Lower leg skin (tissue), 4 donors: ENCODE measurements around the gene PCSK5. TPM values are rescaled to one million over a fixed set of nuclear protein-coding genes. Genes with fewer than 3 reads are reported as not detected.
"Not testable (repeated sequence)": the region's sequence is repeated elsewhere in the genome, so short reads cannot be mapped to it uniquely, and the experiment has no call there.

ENCODE experiments used
- DNase-seq, 2 donors: peaks; one replicate each; pipeline ENCODE4 v3.0.0-alpha.2; 2019; ENCODE audit warnings: low spot score in 2 of 2
- H3K4me3 ChIP-seq: fragments of 200-600 bp; sonication (generic); 2 replicates; pipeline ENCODE4 v1.5.1; 2017; ENCODE audit warnings: mild to moderate bottlenecking, low read depth; ENCODE audit not compliant: poor library complexity, severe bottlenecking
- POLR2A ChIP-seq, 2 donors: fragments of 450-650 bp; IDR thresholded peaks; one replicate each; pipeline ENCODE4 v1.6.1; 2016 to 2017; ENCODE audit warnings: antibody characterized with exemption in 2 of 2, mild to moderate bottlenecking in 1 of 2, moderate library complexity in 1 of 2
- WGBS, 2 donors: methylation state at CpG; one replicate each; pipeline ENCODE4 v1.1.5; 2018; 5-methylcytosine and 5-hydroxymethylcytosine counted together
- intact Hi-C: fragments of 100-400 bp; cut with DNase I; formaldehyde crosslinking; loops from one replicate; pipeline ENCODE4 v1.15.0; 2023; ENCODE audit warnings: low total_unique reads
- total RNA-seq, 4 donors: library from RNA; depleted of rRNA; stranded (reverse); fragments of >200 nt; gene quantifications; one replicate each; pipeline ENCODE4 v1.1.0, GENCODE V29; 2016
- TF ChIP-seq, protein P1 (sequence below), 3 donors: fragments of 450-650 bp; IDR thresholded peaks; one replicate each; pipeline ENCODE4 v1.5.1; 2016; ENCODE audit warnings: antibody characterized with exemption in 3 of 3, mild to moderate bottlenecking in 3 of 3, moderate library complexity in 2 of 3

The PCSK5 gene
- total RNA-seq, 4 donors from 2014 or later: 6.4 to 10.8 (median 9.7) TPM

DNA sequence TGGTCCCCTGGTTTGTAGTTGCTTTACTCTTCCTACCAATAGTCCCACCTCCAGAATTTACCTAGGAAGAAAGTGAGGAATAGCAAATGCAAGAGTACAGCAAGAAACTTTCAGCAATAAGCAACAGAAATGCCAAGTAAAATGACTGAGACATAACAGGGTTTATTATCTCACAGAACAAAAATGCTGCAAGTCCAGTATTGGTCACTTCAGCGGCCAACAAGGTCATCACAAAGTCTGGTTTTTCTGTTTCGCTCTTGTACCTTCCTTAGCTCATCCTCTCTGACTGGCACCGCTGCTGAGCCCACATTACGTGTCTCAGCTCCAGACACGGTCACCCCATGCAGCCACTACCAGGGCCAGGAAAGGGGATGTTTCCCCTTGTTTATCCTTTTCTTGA, 421.1 kb downstream of the PCSK5 start:
- WGBS, 2 donors: 90 to 91% methylated on average over 5 of the region's 5 CpGs
- TF ChIP-seq, protein P1, sequence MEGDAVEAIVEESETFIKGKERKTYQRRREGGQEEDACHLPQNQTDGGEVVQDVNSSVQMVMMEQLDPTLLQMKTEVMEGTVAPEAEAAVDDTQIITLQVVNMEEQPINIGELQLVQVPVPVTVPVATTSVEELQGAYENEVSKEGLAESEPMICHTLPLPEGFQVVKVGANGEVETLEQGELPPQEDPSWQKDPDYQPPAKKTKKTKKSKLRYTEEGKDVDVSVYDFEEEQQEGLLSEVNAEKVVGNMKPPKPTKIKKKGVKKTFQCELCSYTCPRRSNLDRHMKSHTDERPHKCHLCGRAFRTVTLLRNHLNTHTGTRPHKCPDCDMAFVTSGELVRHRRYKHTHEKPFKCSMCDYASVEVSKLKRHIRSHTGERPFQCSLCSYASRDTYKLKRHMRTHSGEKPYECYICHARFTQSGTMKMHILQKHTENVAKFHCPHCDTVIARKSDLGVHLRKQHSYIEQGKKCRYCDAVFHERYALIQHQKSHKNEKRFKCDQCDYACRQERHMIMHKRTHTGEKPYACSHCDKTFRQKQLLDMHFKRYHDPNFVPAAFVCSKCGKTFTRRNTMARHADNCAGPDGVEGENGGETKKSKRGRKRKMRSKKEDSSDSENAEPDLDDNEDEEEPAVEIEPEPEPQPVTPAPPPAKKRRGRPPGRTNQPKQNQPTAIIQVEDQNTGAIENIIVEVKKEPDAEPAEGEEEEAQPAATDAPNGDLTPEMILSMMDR (IDR thresholded peaks at IDR 0.05): no peak
- no peak for TF ChIP-seq POLR2A (IDR thresholded peaks at IDR 0.05)
- no peak overlapping the region for H3K4me3 ChIP-seq
- intact Hi-C loops: no loop called here
- peak in 1 of 2 donors; percentile 26 for DNase-seq

DNA sequence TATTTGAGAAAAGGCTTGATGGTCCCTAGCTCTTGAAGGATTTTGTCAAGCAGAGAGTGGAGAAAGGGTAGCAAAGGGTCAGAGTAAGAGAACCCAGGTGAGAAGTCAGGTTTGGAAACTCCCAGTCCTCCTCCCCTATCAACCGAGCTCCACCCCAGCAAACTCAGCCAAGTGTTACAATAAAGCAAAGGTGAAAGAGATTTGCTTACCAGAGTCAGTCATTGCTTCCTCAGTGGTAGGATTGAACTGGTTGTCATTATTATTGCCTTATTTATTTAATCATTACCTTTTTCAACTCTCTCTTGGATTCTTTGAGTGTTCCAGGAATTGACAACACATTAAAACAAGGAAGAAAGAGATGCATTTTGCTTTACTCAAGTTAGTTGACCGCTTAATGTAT, 423.3 kb downstream of the PCSK5 start:
- DNase-seq: no peak
- intact Hi-C loops: no loop called here
- TF ChIP-seq, protein P1 (IDR thresholded peaks at IDR 0.05): no peak
- no peak for TF ChIP-seq POLR2A (IDR thresholded peaks at IDR 0.05)
- 72% methylated on average over 2 of the region's 2 CpGs for WGBS, 2 donors
- H3K4me3 ChIP-seq: no peak overlapping the region

DNA sequence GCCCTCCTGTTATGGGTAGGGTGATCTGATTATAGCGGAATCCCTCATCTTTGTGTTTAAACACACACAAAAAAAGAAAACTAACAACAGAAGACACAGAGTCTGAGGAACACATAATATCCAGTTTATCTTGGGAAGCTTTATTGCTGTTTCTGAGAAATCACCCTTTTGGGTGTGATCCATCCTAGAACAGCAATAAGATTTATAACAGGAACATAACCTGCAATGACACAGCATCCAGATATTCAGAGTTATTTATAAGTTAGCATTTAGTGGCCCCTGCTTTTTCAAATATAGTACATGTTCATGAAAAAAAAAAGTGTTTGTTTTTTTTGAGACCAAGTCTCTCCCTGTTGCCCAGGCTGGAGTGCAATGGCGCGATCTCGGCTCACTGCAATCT, 423.8 kb downstream of the PCSK5 start:
- TF ChIP-seq POLR2A (IDR thresholded peaks at IDR 0.05): no peak
- TF ChIP-seq, protein P1 (IDR thresholded peaks at IDR 0.05): no peak
- DNase-seq: no peak
- WGBS, 2 donors: 92 to 98% methylated on average over 4 of the region's 4 CpGs
- H3K4me3 ChIP-seq: no peak overlapping the region
- intact Hi-C loops: no loop called here

DNA sequence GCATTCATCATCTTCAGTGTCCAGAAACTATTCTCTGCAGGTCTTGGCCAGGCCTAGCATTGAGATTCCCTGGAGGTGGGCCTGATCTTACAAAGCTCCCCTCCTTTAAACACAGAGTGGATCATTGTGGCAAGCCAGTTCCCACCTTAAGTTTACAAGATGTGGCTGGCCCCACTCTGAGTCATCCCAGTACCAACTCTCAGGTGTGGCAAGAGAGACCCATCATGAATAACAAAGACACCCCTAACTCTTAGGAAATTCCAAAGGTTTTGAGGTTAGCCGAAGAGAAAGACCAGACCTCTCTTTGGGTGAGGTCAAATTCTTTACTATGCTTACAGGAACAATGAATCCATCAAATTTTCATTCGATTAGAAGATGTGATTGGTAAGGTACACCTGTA, 425.6 kb downstream of the PCSK5 start:
- WGBS, 2 donors: 93 to 97% methylated on average over 2 of the region's 2 CpGs
- DNase-seq: peak in 1 of 2 donors; percentile 9
- no peak overlapping the region for H3K4me3 ChIP-seq
- intact Hi-C loops: no loop called here
- TF ChIP-seq POLR2A (IDR thresholded peaks at IDR 0.05): no peak
- TF ChIP-seq, protein P1 (IDR thresholded peaks at IDR 0.05): no peak

DNA sequence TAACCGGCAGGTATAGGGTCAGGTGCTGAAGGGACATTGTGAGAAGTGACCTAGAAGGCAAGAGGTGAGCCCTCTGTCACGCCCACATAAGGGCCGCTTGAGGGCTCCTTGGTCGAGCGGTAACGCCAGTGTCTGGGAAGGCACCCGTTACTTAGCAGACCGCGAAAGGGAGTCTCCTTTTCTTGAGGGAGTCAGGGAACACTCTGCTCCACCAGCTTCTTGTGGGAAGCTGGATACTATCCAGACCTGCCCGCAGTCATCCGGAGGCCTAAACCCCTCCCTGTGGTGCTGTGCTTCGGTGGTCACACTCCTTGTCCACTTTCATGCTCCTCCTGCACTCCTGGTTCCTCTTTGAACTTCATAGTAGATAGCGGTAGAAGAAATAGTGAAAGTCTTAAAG, 429.0 kb downstream of the PCSK5 start:
- DNase-seq: peak in 1 of 2 donors; percentile 62
- H3K4me3 ChIP-seq, intact Hi-C loops: not testable (repeated sequence)
- WGBS, 2 donors: 92 to 93% methylated on average over 13 of the region's 13 CpGs

DNA sequence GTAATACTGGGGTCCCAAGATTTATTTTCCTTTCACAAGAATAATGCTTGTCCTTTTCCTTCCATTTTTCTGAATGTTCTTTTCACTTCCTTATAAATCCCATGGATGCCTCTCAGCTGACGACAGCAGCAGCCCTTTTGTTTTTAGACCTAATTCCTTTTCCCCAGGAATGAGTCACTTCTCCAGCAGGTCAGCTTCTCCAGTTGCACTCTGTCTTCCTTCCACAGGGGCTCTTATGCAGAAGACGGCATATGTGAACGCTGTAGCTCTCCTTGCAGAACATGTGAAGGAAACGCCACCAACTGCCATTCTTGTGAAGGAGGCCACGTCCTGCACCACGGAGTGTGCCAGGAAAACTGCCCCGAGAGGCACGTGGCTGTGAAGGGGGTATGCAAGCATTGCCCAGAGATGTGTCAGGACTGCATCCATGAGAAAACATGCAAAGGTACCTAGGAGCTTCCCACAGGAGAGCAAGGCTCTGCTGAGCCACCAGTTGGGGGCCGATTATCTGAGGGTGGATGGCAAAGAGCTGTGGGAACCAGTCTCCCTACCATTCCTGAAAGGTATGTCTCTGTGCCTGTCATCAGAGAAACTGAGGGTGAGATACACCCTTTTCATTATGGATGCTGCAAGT, 430.8 kb downstream of the PCSK5 start:
- peak in 1 of 2 donors; percentile 90 for DNase-seq
- intact Hi-C loops: no loop called here
- TF ChIP-seq POLR2A (IDR thresholded peaks at IDR 0.05): no peak
- TF ChIP-seq, protein P1 (IDR thresholded peaks at IDR 0.05): no peak
- WGBS, 2 donors: 69 to 71% methylated on average over 9 of the region's 9 CpGs
- H3K4me3 ChIP-seq: no peak overlapping the region
